Mucosa of gallbladder (tissue), 1 donor: ENCODE measurements around the gene PDZRN4. TPM values are rescaled to one million over a fixed set of nuclear protein-coding genes. Genes with fewer than 3 reads are reported as not detected.
"Not testable (repeated sequence)": the region's sequence is repeated elsewhere in the genome, so short reads cannot be mapped to it uniquely, and the experiment has no call there.

Source experiments
- DNase-seq: peaks from one replicate; pipeline ENCODE4 v3.0.0-alpha.2; 2020; ENCODE audit warnings: low spot score
- total RNA-seq: library from RNA; stranded (reverse); gene quantifications from one replicate; pipeline ENCODE4 v1.2.1, GENCODE V29; 2021
- donor health status: DM: no; HTN: no; CAD: no.

Gene PDZRN4
- total RNA-seq, 1 donor from 2014 or later: 10.6 TPM

DNA sequence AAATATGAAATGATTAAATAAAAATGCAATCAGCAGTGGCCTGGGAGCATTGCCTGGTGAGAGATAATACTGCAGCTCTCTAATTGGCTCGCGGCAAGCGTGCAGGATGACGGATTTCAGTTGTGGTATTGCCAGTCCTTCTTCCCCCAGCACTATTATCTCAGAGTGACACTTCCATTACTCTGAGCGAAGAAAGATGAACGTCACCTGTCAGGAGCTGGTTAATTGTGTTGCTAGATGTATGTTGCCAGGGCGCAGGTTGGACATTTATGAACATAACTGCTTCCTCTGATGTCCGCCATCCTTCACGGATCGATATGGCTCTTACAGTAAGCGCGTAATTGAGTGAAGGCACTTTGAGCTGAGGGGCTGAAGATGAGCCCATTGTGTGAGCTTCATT lies 374.9 kb downstream of the PDZRN4 start:
- no peak for DNase-seq

- DNase-seq: no peak
Measured at GRCh38 chr12:41564816-41565215, 376.7 kb downstream of the PDZRN4 start.

DNA sequence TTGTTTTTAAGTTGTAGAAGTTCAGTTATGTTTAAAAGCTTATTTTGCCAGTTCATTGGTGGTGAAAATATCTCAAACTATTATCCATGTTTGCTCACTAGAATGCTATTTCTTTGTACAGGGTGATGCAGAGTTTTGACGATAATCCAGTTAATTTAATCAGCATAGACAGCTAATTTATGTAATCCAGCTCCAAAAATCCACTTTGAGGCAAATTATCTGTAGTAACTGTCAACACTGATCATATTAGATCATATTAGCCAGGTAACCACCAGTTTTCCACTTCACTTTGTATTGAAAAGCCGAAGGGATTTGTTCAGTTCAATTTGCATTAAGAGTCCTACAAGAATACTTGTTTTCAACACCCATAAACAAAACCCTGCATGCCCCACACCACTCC lies 378.6 kb downstream of the PDZRN4 start:
- no peak for DNase-seq

DNA sequence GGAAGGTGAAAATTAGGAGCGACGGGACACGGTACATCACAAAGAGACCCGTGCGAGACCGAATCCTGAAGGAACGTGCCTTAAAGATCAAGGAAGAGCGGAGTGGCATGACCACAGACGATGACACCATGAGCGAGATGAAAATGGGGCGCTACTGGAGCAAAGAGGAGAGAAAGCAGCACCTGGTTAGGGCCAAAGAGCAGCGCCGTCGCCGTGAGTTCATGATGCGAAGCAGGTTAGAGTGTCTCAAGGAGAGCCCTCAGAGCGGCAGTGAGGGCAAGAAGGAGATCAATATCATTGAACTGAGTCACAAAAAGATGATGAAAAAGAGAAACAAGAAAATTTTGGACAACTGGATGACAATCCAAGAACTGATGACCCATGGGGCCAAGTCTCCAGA lies 385.3 kb downstream of the PDZRN4 start:
- no peak for DNase-seq

- DNase-seq: no peak
Measured at GRCh38 chr12:41576925-41577324, 388.8 kb downstream of the PDZRN4 start.

GRCh38 chr12:41577995-41578394 lies 389.9 kb downstream of the PDZRN4 start:
- DNase-seq: no peak

DNA sequence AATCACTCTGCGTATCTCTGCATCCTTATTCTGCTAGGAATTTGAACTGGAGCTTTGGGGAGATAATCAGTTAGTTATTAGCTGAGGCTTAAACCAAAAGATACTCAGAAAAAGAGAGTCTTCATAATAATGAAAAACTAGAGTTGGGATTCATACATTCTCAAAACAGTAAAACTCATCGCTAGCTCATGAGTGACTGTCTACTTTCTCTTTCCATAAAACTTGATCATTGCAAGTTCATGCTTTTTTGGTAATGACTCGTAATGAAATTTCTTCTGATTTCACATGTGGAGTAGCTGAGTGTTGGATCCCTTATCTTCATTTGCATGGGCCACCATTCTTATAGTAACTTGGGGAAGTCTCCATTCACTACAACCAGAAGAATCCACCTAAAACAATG lies 397.7 kb downstream of the PDZRN4 start:
- no peak for DNase-seq

DNA sequence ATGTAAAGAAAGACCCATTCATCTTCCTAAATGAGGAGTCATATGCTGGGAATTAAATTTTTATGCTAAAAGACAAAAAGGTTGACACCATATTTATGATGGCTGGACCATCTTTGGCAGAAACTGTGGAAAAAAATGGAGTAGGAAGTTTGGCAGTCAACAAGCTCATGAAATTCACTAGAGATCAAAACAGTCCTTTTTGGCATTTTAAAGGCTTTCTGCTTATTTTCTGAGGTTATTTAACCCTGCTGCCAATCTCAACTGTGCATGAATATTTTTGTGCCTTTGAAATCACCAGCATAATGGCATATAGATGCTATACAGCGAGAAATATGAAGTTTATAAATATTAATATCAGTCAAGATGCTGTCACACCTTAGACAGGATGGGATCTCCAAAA lies 399.5 kb downstream of the PDZRN4 start:
- no peak for DNase-seq

- no peak for DNase-seq
Measured at GRCh38 chr12:41589878-41590277, 401.8 kb downstream of the PDZRN4 start.

- no peak for DNase-seq
Measured at GRCh38 chr12:41596190-41596589, 408.1 kb downstream of the PDZRN4 start.

- no peak for DNase-seq
Measured at GRCh38 chr12:41604830-41605229, 416.7 kb downstream of the PDZRN4 start.

DNA sequence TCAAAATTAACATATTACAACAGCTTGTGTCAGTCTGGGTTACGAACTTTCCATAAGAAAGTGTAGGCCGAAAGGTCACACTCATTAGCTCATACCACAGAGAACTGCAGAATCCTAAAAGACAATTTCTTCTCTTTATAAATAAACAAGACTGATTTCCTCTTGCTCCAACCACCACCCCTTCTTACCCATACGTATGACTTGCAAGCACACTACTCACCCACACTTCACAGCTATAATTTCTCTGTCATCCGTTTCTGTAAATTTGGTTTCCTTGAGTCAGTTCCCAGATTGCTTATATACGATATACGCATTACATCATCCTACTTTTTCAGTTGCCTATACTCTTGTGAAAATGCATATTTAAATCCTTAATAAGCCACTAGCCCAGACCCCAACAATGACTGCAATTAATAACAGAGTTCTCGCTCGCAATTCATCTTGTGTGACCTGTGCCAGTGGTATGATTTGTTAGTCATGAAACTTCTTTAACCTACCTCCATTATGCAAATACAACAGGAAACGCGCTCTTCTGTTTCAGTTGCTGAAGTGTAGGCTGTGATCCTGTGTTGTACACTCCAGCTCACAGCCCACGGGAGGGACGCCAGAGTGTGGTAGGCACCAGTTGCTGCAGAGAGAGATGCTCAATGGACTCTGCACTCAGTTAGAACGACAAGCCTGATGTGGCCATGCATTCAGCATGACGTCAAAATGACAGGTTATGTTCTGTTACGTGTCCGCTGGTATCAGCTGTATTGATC lies 417.6 kb downstream of the PDZRN4 start:
- no peak for DNase-seq

DNA sequence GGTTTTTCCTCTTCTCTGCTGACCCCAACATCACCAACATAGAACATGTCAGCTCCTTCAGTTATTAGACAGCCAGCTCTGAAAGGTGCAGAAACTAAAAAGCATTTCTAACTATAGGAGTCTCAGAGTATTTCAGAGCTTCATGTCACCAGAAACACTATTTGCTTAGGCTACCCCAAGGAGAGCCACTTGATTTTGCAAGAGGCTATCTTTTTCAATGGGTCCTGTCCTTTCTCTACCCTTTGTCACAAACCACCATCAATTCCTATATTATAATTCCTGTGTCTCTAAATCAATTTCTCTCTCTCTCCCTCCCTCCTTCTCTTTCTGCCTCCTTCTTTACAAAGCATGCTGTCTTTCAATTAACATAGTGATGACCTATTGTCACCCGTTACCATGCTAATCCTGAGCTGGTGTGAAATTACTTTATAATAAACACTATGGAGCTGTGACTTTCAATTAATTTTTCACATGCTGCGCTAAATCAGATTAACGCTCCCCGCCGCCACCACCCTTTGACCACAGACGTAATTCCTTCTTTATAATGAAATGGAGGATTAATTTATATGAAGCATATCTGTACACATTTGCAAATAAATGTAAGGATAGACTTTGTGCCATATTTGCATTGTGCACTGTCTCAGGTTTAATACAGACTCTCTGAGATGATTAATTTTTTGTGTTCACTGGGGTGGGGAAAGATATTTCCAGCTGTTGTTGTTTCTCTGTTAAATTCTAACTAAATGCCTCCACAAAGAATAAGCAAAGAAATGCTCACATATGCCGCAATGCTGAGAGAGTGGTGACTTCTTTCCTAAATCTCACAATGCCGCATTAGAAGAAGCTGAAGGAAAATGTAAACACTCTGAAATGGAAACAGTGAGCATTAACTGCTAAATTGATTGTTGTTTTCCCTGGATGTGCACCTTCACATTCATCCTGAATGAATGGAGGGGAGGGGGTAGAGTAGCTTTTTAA lies 418.6 kb downstream of the PDZRN4 start:
- no peak for DNase-seq

DNA sequence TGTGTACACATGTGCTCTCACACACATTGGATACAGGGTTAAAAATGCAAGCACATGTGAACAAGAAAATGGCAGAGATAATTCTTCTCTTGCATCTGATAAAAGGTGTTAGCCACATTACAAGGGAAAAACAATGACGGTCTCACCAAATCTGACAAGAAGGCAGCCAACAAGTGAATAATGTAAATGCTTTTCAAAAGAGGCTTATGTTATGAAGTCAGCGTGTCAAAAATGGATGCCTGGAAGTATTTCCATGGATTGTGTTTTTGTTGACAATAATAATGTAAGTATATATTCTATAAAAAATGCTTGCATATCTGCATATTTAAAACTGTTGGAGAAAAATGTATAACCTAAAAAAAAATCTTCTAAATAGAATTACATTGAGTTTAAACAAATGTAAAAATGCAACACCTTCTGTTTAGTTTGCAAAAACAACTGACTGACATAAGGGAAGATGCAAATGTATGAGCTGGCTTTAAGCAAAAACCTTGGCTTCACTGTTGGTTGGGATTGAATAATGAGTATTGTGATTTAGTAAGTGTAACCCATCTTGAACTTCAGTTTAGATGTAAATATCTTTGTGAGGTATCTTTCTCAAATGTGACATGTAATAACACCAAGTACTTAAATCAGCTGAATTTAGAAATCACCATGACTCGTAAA lies 424.9 kb downstream of the PDZRN4 start:
- no peak for DNase-seq

DNA sequence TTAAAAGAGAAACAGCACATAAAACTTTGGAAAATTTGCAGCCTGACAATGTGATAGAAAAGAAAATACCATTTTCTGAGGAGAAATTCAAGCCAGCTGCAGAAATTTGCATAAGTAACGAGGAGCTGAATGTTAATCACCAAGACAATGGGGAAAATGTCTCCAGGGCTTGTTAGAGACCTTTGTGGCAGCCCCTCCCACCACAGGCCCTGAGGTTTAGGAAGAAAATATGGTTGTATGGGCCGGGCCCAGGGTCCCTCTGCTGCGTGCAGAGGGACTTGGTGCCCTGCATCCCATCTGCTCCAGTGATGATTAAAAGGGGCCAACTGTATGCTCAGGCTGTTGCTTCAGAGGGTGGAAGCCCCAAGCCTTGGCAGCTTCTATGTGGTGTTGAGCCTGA lies 427.1 kb downstream of the PDZRN4 start:
- DNase-seq: not testable (repeated sequence)

- DNase-seq: no peak
Measured at GRCh38 chr12:41619705-41620104, 431.6 kb downstream of the PDZRN4 start.

DNA sequence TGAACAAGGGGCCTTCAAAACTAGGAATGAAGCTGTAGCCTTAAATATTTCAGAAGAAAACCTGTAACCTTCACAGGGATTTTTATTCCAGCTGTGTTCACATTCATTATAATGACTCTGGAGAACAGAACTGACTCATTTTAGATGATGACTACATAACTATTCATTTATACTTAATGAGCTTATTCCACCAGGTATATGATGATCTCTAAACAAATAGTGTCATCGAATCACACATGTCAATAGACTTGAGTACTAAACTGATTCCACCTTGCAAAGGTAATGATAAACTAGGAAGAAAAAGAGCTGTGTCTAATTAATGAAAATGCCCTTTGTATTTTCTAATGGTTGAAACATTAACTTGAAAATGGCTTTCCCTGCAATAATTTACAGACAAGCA lies 433.2 kb downstream of the PDZRN4 start:
- no peak for DNase-seq
